ENCODE data around the gene FGF4.
A peak's percentile ranks its signal among the peaks of the same experiment; 100 is the strongest.

FGF4 gene

GRCh38 chr11:69791276-69792180 lies 16.4 kb upstream of the FGF4 start:
- TF ChIP-seq, protein P1, sequence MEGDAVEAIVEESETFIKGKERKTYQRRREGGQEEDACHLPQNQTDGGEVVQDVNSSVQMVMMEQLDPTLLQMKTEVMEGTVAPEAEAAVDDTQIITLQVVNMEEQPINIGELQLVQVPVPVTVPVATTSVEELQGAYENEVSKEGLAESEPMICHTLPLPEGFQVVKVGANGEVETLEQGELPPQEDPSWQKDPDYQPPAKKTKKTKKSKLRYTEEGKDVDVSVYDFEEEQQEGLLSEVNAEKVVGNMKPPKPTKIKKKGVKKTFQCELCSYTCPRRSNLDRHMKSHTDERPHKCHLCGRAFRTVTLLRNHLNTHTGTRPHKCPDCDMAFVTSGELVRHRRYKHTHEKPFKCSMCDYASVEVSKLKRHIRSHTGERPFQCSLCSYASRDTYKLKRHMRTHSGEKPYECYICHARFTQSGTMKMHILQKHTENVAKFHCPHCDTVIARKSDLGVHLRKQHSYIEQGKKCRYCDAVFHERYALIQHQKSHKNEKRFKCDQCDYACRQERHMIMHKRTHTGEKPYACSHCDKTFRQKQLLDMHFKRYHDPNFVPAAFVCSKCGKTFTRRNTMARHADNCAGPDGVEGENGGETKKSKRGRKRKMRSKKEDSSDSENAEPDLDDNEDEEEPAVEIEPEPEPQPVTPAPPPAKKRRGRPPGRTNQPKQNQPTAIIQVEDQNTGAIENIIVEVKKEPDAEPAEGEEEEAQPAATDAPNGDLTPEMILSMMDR (IDR thresholded peaks at IDR 0.05; ENCODE audit: low read depth, low read length, missing control alignments), result no peak
- peak; percentile 51 for DNase-seq
- in situ Hi-C loops (cut with HindIII; ENCODE audit: low pct_ligation_motif_present, low sequenced_read_pairs), result no loop called here
- Histone ChIP-seq H3K4me3 (ENCODE audit: low read depth, low read length) (no peak overlapping the region), H3K27me3 (replicated peaks) (no peaks in the 10 kb centered on the region), H3K27ac (no peak overlapping the region), H3K36me3 (replicated peaks) (no peaks in the 10 kb centered on the region)

GRCh38 chr11:69788956-69789355 lies 13.8 kb upstream of the FGF4 start:
- Histone ChIP-seq H3K27me3 (replicated peaks) (no peaks in the 10 kb centered on the region), H3K36me3 (replicated peaks) (no peaks in the 10 kb centered on the region), H3K4me3 (ENCODE audit: low read depth, low read length) (no peak overlapping the region), H3K27ac (no peak overlapping the region)
- in situ Hi-C loops (cut with HindIII; ENCODE audit: low pct_ligation_motif_present, low sequenced_read_pairs), result no loop called here
- DNase-seq, result no peak
- TF ChIP-seq, protein P1 (IDR thresholded peaks at IDR 0.05; ENCODE audit: low read depth, low read length, missing control alignments), result no peak

DNA sequence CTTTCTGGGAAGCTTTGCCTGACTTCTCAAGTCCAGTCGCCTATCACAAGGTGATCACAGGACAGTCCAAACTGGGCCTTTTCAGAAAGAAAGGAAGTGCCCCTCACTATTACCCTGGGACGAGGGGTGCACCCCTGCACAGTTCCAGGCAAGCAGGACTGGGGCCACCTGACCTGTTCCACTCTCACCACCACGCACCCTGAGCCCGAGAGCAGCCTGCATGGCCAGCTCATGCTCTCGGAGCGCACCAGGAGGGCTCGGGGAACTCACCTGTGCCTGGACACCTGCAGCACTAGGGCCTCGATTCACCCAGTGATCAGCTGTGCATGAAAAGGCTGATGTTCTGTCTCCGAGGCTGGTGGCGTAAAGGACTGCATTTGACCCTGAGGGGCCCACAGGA lies 12.8 kb upstream of the FGF4 start:
- DNase-seq, result no peak
- in situ Hi-C loops (cut with HindIII; ENCODE audit: low pct_ligation_motif_present, low sequenced_read_pairs), result no loop called here
- Histone ChIP-seq H3K27me3 (replicated peaks) (no peaks in the 10 kb centered on the region), H3K4me3 (ENCODE audit: low read depth, low read length) (no peak overlapping the region), H3K36me3 (replicated peaks) (no peaks in the 10 kb centered on the region), H3K27ac (no peak overlapping the region)
- TF ChIP-seq, protein P1 (IDR thresholded peaks at IDR 0.05; ENCODE audit: low read depth, low read length, missing control alignments), result no peak

- in situ Hi-C loops (cut with HindIII; ENCODE audit: low pct_ligation_motif_present, low sequenced_read_pairs), result no loop called here
- no peak overlapping the region for H3K27ac ChIP-seq
- no peak overlapping the region for H3K4me3 ChIP-seq (ENCODE audit: low read depth, low read length)
- H3K27me3 ChIP-seq (replicated peaks), result no peaks in the 10 kb centered on the region
- TF ChIP-seq, protein P1 (IDR thresholded peaks at IDR 0.05; ENCODE audit: low read depth, low read length, missing control alignments), result no peak
- no peaks in the 10 kb centered on the region for H3K36me3 ChIP-seq (replicated peaks)
- DNase-seq, result no peak
Observed at GRCh38 chr11:69787457-69787856, 12.3 kb upstream of the FGF4 start.

DNA sequence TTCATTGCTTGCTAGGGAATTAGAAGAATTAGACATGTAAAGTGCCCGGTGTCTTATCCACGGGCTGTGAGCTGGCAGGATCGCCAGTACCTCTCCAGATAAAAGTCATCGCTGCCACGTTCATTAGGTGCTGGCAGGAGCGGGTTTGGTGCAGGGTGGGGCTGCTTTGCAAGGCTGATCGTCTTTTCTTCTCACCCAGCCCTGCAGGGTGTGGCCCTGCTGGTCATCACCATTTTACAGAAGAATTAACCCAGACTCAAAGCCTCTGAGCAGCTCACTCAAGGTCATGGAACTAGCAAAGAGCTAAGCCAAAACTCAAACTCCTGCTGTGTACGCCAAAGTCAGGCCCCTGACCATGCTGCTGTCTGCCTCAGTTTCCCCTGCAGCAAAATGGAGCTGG lies 6.1 kb upstream of the FGF4 start:
- DNase-seq, result no peak
- TF ChIP-seq, protein P1 (IDR thresholded peaks at IDR 0.05; ENCODE audit: low read depth, low read length, missing control alignments), result no peak
- Histone ChIP-seq H3K27ac (no peak overlapping the region), H3K27me3 (replicated peaks) (peaks cover 22% of the 10 kb centered on the region), H3K4me3 (ENCODE audit: low read depth, low read length) (no peak overlapping the region), H3K36me3 (replicated peaks) (no peaks in the 10 kb centered on the region)
- in situ Hi-C loops (cut with HindIII; ENCODE audit: low pct_ligation_motif_present, low sequenced_read_pairs), result no loop called here

All from brain microvascular endothelial cell (primary cell).